Left ventricle myocardium inferior (tissue), 1 donor: ENCODE measurements around the gene PLEKHM3. TPM values are rescaled to one million over a fixed set of nuclear protein-coding genes. Genes with fewer than 3 reads are reported as not detected.
A peak's percentile ranks its signal among the peaks of the same experiment; 100 is the strongest.

Experiments used
- DNase-seq: peaks from one replicate; pipeline ENCODE4 v3.0.0-alpha.2; 2020
- H3K27ac ChIP-seq: fragments of 200-600 bp; replicated peaks from 2 replicates; pipeline ENCODE4 v1.8.0; 2021
- H3K27me3 ChIP-seq: fragments of 200-600 bp; 2 replicates; pipeline ENCODE4 v1.8.0; 2021; ENCODE audit warnings: low read depth
- H3K36me3 ChIP-seq: fragments of 200-600 bp; 2 replicates; pipeline ENCODE4 v1.8.0; 2021
- H3K4me1 ChIP-seq: fragments of 200-600 bp; 2 replicates; pipeline ENCODE4 v1.8.0; 2021
- H3K4me3 ChIP-seq: fragments of 200-600 bp; 2 replicates; pipeline ENCODE4 v1.8.0; 2021; ENCODE audit warnings: mild to moderate bottlenecking, moderate library complexity
- H3K9me3 ChIP-seq: fragments of 200-600 bp; replicated peaks from 2 replicates; pipeline ENCODE4 v1.8.0; 2021
- CTCF ChIP-seq: fragments of 200-600 bp; IDR thresholded peaks from 2 replicates; pipeline ENCODE4 v1.8.0; 2021; ENCODE audit warnings: antibody characterized with exemption, mild to moderate bottlenecking, borderline replicate concordance
- intact Hi-C: fragments of 100-400 bp; cut with micrococcal nuclease; formaldehyde crosslinking; loops from one replicate; pipeline ENCODE4 v1.11.0; 2022
- total RNA-seq: library from RNA; stranded (reverse); fragmentation: NEBNext Ultra II Directional; extraction: Animal tissue kit (Norgen Biotek cat#: 25700); gene quantifications from one replicate; pipeline ENCODE4 v1.2.1, GENCODE V29; 2021
- donor health status: DM: no; HTN: yes; CAD: no; lungs with severe emphysema.

Gene PLEKHM3
- total RNA-seq, 1 donor from 2014 or later = 12.9 TPM

DNA sequence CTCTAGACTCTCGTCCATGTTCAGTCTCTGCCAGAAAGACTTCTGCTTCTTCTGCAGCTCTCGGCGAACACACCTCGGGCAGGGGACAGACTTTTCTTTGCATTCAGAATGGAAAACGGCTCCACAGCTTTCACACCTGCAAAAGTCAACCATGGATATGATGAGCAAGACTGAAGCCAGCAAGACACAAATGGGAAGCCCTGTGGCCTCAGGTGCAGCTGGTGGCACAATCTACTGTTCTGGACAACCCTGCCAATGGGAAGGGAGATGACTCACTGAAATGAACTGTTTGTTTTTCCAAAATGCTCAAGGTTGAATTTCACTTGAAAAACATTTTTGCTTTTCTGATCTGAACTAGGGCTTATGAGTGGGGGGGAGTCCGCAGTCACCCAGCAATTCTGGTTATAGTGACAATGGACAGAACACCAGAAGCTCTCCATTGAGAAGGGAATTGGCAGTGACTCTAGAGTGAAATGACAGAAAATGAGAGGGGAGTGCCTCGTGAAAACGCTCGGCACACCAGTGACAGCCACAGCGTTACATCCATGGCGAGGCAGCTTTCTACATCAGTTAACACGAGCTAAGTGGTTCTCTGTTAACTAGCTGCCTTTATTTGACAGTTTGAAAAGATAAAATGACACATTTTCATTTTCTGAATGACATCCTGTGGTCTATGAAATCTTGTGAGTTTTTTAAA lies 196.8 kb downstream of the PLEKHM3 start:
- no peaks in the 10 kb centered on the region for H3K27me3 ChIP-seq
- H3K9me3 ChIP-seq = no peaks in the 10 kb centered on the region
- H3K4me3 ChIP-seq = no peak overlapping the region
- no peak for DNase-seq
- peaks cover 19% of the 10 kb centered on the region for H3K36me3 ChIP-seq
- no peak for TF ChIP-seq CTCF
- intact Hi-C loops = no loop called here
- H3K4me1 ChIP-seq = peaks cover 31% of the 10 kb centered on the region
- no peak overlapping the region for H3K27ac ChIP-seq

DNA sequence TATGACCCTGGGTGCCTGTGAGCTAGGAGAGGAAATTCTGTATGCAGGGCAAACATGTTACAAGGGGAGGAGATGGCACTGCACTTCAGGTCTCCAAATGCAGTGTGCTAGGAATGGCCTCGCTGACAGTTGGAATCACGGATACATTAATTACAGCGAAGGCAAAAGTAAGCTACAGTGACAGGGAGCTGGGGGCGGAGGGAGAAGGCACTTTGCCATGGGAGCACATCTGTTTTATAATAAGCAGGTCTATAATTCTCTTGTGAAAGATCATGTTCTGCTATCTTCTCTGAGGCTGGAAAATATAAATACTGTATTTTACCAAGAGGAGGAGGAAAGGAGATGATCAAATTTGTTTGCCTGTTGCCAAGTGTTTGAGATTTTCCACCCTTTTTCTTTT lies 199.3 kb downstream of the PLEKHM3 start:
- no peak overlapping the region for H3K4me3 ChIP-seq
- peak; percentile 20 for DNase-seq
- TF ChIP-seq CTCF = no peak
- no peaks in the 10 kb centered on the region for H3K27me3 ChIP-seq
- peak overlapping the region; percentile 76 for H3K27ac ChIP-seq
- intact Hi-C loops = no loop called here
- H3K36me3 ChIP-seq = peaks cover 19% of the 10 kb centered on the region
- no peaks in the 10 kb centered on the region for H3K9me3 ChIP-seq
- peaks cover 31% of the 10 kb centered on the region for H3K4me1 ChIP-seq

DNA sequence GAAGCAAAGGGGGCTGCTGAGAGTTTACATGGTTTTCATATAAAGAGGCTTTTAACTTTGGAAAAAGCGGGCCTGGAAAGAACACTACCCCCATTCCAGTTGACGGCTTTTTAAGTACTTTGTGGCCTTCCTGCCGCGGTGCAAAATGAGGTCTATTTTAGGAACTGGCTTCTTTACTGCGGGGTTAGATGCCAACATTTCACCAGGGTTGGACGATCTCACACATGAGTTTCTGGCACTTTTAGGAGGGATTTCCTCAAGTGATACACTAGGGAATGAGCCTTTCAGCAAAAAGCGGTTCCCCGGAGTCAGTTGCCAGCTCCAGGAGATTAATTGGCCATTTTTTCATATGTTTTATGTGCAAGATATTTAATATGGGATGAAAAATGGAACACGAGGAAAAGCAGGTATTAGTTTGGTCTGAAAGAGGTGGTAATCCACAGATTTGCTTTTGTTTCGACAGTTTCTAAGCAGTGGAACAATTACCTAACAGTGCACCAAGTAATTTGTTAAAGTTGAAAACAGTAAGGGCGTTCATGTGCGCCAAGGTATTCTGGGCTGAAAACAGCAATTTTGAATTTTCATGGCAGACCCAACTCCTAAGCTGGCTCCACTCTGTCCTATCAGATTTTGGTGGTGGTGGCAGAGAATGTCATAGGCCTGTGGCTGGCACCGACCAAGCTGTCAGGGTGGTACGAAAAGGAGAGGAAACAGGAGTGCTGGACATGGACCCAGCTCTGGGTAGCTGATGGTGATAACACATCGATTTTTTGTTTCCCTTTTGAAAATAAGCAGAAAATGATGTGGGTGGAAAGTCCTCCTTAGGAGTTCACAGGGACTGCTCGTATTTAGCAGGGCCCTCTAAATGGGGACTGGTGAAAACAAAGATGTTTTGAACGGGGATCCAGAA lies 200.0 kb downstream of the PLEKHM3 start:
- Histone ChIP-seq H3K4me3 (no peak overlapping the region), H3K27ac (peak overlapping the region; percentile 76), H3K27me3 (no peaks in the 10 kb centered on the region), H3K4me1 (peaks cover 37% of the 10 kb centered on the region), H3K9me3 (no peaks in the 10 kb centered on the region), H3K36me3 (peaks cover 19% of the 10 kb centered on the region)
- no peak for TF ChIP-seq CTCF
- intact Hi-C loops = no loop called here
- no peak for DNase-seq

GRCh38 chr2:207823865-207824264 lies 201.5 kb downstream of the PLEKHM3 start:
- Histone ChIP-seq H3K4me3 (no peak overlapping the region), H3K4me1 (peaks cover 51% of the 10 kb centered on the region), H3K36me3 (peaks cover 19% of the 10 kb centered on the region), H3K27me3 (no peaks in the 10 kb centered on the region), H3K9me3 (no peaks in the 10 kb centered on the region), H3K27ac (no peak overlapping the region)
- DNase-seq = no peak
- intact Hi-C loops = no loop called here
- TF ChIP-seq CTCF = no peak

DNA sequence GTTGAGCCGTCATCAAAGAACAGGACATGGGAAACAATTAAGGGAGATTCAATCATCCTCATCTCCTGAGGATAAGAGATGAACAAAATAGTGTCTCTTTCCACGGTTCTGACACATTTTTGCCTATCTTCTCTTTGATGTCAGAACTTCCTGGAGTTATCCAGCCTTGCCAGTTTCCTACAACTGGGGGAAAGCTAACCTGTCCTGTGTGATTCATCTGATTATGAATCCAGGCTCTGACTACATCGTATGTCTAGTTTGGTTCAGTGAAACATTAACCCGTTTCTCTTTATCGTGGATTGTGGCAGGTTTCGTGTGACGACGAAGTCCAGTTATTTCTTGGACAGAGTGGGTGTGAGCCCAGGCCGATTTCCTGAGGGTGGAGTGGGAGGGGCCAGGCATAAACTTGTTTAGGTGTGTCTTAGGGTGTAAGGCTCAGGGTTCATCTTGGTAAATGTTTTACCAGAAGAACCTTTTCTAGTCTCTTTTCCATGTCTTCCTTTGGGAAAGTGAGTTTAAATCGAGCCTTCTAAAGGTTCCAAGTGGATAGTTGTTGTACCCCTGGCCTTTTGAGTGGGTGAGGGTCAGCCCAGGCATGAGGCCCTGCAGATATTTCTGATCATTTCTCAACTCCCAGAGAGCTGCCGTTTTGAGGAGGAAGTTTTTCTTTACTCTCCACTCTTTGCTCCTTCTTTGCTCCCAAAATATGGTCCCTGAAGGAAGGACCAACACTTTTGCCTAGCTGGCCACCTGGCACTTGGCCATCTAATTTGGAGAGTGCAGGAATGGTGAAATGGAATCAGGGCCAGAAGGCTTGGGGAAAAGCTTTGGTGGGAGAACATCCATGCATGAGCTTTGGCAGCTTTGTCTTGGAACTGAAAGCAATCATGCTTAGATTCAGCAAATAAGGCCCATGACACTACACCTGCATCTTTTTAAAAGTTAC lies 205.2 kb downstream of the PLEKHM3 start:
- Histone ChIP-seq H3K36me3 (no peaks in the 10 kb centered on the region), H3K4me1 (peaks cover 31% of the 10 kb centered on the region), H3K27me3 (no peaks in the 10 kb centered on the region), H3K4me3 (no peak overlapping the region), H3K27ac (peak overlapping the region; percentile 22), H3K9me3 (no peaks in the 10 kb centered on the region)
- DNase-seq = no peak
- intact Hi-C loops = no loop called here
- no peak for TF ChIP-seq CTCF
